NOMO-1 treated with dmso at 0.1 percent for 144 hours (cell line): ENCODE results near the gene IRF6.

ENCODE experiments used
- DNase-seq: peaks from one replicate; lab custom pipeline; 2025; ENCODE audit not compliant: unreplicated experiment; lab: John Stamatoyannopoulos, UW

The IRF6 gene

GRCh38 chr1:209790286-209791193 is 15.4 kb downstream of the IRF6 start:
- DNase-seq = no peak

GRCh38 chr1:209789245-209789644 is 16.7 kb downstream of the IRF6 start:
- no peak for DNase-seq

- no peak for DNase-seq
These were observed 18.4 kb downstream of the IRF6 start for GRCh38 chr1:209787551-209787950.

- no peak for DNase-seq
These were observed 19.8 kb downstream of the IRF6 start for GRCh38 chr1:209786146-209786545.

GRCh38 chr1:209785592-209785991 is 20.4 kb downstream of the IRF6 start:
- DNase-seq = no peak

GRCh38 chr1:209784265-209785169 is 21.4 kb downstream of the IRF6 start, which contains the start of gene C1orf74:
TSS of gene C1orf74 (minus strand) at chr1:209784559. CDS start at chr1:209783634, 925 bp downstream.
- peak; percentile 98 for DNase-seq

DNA sequence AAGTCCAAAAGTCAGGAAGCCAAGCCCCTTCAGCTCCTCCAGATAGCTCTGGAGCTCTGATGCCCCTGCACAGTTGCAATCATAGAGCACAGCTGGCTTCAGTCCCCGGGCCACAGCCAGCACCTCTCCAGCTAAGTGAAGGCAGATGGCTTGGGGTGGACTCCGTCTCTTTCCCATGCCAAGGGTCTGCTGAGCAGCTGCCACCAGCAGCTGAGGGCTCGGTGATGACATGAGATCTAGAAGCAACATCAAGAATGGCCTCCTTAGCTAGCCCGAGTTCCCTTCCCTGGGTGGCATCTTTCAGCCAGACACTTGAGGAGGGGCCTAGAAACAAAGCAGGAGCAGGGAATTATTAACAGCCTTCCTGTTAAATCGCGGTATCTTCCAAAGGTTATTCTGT is 22.6 kb downstream of the IRF6 start:
- DNase-seq = no peak

- DNase-seq = no peak
These were observed 25.7 kb downstream of the IRF6 start for GRCh38 chr1:209780268-209780667.

- DNase-seq = no peak
These were observed 27.8 kb downstream of the IRF6 start for GRCh38 chr1:209778102-209778501.

DNA sequence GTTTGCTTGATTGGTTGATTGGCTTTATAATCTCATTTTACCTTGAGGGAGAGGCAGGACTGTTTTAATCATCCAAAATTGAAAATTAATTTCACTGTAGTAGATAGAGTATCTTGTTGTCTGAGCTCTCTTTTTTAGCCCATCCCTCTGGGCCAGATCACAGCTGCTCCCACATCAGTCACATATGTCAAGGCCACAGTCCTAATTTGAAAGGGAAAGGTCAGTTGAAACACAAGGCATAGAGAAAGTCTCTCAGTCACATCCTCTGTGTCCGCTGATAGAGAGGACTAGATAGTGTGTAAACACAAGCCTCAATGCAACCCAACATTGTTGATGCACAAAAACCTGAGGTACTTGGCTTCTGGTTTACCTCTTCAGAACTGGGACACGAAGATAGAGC is 28.4 kb downstream of the IRF6 start:
- DNase-seq = no peak

DNA sequence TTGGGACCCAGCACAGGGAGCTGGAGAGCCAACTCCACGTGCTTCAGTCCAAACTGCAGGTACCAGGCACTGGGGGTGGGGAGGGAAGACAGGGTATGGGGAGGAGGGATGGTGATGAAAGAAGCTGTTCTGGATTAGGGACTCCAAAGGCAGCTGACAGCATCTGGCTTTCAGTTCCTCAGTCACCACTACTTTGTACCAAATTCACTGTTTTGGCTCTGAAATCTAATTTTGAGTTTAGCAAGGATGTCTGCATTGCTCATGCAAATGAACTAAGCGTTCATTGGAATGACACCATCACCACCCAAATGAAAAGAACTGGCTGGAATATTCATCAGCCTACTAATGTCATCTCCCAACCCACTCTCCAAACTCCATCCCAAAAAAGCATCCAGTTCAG is 30.3 kb downstream of the IRF6 start:
- no peak for DNase-seq

DNA sequence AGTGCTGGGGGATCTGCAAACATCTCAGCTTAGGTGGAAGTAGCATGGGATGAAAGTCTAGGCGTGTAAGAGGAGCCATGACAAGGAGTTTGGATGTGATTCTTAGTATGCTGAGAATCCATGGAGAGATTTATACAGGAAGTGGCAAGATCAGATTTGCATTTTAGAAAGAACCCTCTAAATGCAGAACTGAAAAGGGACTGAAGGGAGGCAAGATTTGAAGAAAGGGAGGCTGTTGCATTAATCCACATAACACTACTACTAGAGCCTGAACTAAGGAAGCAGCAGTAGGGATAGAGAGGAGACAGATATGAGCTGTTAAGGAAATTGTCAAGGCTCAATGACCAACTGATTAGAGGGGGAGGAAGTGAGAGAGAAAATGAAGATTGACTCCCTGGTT is 31.4 kb downstream of the IRF6 start:
- no peak for DNase-seq

- DNase-seq = no peak
These were observed 33.8 kb downstream of the IRF6 start for GRCh38 chr1:209772126-209772525.

DNA sequence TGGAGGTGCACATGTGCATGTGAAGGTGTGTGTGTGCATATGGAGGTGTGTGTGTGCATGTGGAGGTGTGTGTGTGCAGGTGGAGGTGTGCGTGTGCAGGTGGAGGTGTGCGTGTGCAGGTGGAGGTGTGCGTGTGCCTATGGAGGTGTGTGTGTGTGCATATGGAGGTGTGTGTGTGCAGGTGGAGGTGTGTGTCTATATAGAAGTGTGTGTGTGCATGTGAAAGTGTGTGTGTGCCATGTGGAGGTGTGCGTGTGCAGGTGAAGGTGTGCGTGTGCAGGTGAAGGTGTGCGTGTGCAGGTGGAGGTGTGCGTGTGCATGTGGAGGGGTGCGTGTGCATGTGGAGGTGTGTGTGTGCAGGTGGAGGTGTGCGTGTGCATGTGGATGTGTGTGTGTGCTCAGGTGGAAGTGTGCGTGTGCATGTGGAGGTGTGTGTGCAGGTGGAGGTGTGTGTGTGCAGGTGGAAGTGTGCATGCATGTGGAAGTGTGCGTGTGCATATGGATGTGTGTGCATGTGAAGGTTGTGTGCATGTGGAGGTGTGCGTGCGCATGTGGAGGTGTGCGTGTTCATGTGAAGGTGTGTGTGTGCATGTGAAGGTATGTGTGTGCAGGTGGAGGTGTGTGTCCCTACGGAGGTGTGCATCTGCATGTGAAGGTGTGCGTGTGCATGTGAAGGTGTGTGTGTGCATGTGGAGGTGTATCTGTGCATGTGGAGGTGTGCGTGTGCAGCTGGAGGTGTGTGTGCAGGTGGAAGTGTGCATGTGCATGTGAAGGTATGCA is 35.1 kb downstream of the IRF6 start:
- DNase-seq = no peak

DNA sequence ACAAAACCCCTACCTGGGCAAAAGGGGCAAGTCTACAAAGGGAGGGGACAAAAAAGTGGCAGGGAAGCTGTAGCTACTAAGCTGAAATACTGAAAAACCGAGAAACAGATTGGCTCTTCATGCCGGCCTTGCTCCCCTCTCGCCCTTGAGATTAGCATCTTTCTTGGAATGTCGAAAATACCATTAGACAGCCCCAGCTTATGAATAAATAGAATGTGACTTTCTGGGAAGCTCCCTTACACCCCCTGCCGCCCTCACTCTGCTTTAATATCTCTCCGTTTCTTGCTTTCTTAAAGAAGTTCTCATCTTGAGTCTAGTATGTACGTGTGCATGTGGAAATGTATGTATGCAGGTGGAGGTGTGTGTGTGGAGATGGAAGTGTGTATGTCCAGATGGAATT is 36.0 kb downstream of the IRF6 start:
- no peak for DNase-seq

DNA sequence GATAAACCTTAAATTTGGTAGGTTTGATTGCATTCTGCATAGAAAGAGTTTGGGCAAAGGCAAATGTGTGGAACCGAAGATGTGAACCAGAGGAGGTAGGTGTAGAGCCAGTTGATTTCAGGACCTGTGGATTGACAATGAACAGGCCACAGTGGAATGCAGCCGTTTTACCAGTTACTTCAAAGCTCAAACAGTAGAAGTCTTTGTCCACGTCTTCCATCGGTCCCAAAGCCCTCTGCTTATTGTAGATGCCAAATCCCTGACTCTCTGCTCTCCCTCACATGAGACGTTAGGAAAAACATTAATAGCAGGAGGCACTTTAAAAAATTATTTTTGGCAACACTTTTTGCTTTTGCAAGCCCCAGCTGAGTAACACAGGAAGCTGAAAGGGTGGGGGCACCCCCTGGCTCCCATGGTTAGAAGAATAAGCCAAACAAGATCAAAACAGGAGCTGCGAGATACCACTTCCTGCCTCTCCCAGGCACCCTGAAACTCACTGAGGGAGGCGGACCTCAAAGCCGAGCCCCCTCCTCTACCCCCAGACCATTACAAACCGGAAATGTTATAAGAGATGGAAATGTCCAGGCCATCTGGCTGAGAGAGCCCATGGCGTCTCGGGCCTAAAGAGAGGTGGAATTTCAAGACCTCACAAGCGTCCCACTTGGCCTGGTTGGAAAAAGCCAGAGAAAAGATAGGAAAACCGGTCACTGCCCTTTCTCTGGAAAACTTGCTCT is 36.6 kb downstream of the IRF6 start:
- DNase-seq = peak; percentile 33

- peak; percentile 45 for DNase-seq
These were observed 37.6 kb downstream of the IRF6 start for GRCh38 chr1:209768354-209768774.

- peak; percentile 57 for DNase-seq
These were observed 38.2 kb downstream of the IRF6 start for GRCh38 chr1:209767706-209768105.

DNA sequence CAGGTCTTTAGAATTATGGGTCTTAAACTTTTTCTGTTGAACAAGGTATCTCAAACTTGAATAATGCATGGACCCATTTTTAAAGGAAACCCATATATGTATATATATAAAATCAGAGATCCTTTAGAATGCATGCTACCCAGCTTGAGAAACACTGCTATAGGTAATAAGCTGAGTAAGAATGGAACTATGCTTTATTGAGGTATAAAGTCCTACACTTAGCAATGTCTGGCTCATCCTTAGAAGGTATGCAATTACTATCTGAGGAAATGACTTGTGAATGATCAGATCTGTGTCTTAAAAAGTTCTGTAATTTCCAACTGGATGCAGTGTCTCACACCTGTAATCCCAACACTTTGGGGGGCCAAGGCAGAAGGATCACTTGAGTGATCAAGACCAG is 38.8 kb downstream of the IRF6 start:
- DNase-seq = no peak

GRCh38 chr1:209766051-209766450 is 39.9 kb downstream of the IRF6 start:
- peak; percentile 44 for DNase-seq
